GM12865 (cell line): ENCODE measurements around the gene TRMT1.

ENCODE experiments used
- DNase-seq: peaks from one replicate; pipeline ENCODE4 v3.0.0; 2010; ENCODE audit warnings: low read depth
- H3K4me3 ChIP-seq: 2 replicates; pipeline ENCODE4 v1.5.1; 2011; ENCODE audit warnings: mild to moderate bottlenecking, low read depth, low read length, control low read depth
- TF ChIP-seq, protein P1 (sequence below): IDR thresholded peaks from 2 replicates; pipeline ENCODE4 v1.5.1; 2011; ENCODE audit warnings: low read length, control low read depth, low read depth, inconsistent platforms; ENCODE audit not compliant: insufficient read depth; ENCODE audit errors: missing control alignments

The TRMT1 gene

DNA sequence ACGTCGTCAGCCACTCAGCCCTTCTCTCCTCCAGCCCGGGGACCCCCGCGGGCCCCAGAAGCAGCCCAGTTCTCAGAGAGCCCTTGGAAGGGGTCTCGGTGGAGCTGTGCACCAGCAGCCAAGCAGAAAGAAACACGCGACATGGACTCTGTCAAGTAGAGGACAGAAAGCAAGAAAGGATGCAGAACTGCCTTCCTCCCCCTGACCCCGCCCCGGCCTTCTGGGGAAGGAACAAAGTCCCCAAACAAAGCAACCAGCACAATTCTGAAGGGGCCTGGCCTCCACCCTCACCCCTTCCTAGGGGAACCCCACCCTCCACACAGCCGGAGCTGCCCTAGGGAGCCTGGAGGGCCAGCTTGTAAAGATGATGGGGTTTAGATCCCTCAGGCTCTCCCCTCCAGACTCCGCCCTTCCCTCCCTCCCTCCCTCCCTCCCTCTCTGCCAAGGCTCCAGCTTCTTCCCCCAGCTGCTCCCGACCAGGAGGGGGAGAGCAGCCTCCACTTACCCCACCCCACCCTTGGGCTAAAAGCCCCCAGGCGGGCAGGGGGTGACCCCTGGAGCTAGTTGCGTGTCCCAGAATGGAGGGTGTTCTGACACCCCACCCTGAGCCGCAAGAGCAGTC is 21.7 kb downstream of the TRMT1 start:
- DNase-seq: no peak
- H3K4me3 ChIP-seq: no peak overlapping the region
- TF ChIP-seq, protein P1, sequence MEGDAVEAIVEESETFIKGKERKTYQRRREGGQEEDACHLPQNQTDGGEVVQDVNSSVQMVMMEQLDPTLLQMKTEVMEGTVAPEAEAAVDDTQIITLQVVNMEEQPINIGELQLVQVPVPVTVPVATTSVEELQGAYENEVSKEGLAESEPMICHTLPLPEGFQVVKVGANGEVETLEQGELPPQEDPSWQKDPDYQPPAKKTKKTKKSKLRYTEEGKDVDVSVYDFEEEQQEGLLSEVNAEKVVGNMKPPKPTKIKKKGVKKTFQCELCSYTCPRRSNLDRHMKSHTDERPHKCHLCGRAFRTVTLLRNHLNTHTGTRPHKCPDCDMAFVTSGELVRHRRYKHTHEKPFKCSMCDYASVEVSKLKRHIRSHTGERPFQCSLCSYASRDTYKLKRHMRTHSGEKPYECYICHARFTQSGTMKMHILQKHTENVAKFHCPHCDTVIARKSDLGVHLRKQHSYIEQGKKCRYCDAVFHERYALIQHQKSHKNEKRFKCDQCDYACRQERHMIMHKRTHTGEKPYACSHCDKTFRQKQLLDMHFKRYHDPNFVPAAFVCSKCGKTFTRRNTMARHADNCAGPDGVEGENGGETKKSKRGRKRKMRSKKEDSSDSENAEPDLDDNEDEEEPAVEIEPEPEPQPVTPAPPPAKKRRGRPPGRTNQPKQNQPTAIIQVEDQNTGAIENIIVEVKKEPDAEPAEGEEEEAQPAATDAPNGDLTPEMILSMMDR: no peak

DNA sequence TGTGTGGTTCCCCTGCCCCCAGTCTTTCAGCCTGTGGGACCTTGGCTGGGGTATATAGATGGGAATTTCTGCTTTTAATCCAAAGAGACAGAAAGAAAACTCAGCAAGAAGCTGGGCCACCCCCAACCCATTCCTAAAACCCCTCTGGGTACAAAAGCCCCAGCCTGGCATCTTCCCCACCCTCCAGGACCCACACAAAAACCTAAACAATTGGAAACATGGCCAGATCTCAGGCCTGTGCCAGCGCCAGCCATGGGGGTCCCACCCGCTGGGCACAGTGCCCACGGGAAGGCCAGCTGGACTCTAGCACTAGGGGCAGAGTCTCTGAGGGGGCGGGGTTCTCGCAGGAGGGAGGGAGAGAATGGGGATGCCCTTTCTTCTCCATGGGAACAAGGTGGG is 22.4 kb downstream of the TRMT1 start:
- no peak overlapping the region for H3K4me3 ChIP-seq
- TF ChIP-seq, protein P1: no peak

DNA sequence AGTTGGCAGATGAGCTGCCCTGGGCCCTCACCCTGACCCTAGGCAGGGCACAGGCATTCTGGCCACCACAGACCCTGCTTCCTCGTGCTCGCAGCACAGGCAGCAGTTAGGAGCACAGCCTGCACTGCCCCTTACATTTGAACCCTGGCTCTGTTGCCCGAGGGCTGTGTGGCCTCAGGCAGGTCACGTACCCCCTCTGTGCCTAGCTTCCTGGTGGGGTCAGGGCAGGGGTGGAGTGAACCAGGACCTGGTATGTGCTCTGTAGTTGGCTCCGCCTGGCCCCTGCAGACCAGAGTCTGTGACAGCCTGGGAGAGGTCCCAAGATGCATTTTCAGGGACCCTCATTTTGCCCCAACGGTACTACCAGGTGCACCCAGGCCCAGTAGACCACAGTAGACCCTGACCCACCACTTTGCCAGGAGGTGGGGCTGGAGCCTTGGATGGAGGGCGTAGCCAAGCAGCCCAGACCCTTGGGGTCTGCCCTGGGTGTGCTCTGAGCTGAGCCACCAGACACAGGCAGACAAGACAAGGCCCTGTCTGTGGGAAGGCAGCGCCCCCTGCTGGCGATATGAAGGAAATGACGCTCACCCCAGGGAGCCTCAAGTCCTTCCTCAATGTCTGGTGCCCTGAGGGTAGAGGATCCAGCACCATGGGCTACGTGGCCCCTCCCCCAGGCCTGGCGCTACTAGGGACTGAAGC is 23.0 kb downstream of the TRMT1 start:
- H3K4me3 ChIP-seq: no peak overlapping the region
- TF ChIP-seq, protein P1: peak; percentile 95

More for the DNA sequence above, 22.4 kb downstream of the TRMT1 start:
- no peak for DNase-seq

DNA sequence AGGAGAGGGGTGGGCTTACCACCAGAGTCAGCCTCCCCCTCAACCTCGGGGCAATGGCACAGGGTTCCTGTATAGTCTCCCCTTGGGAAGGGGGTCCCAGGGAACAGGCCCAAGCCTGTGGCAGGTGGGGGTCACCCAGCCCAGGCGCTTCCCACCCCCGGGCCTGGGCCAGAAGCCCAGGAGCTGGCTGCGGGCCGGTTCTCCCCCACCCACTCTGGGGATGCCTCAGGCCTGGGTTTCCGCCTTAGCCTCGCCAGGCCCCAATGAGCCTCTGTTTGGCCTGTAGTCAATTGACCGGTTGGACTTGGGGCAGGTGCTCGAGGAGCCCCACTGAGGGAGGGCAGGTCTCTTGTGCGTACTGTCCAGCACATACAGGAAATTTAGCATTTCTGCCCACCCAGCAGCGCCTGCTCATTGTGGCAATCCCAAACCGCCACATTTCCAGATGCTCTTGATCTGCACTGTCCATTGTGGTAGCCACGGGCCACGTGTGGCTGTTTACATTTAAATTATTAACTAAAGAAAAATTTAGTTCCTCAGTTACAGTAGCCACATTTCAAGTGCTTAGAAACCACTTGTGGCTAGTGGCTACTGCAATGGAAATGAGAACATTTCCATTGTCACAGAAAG is 23.8 kb downstream of the TRMT1 start:
- TF ChIP-seq, protein P1: no peak
- DNase-seq: no peak
- no peak overlapping the region for H3K4me3 ChIP-seq

More for the DNA sequence above, 23.0 kb downstream of the TRMT1 start:
- DNase-seq: peak; percentile 87

DNA sequence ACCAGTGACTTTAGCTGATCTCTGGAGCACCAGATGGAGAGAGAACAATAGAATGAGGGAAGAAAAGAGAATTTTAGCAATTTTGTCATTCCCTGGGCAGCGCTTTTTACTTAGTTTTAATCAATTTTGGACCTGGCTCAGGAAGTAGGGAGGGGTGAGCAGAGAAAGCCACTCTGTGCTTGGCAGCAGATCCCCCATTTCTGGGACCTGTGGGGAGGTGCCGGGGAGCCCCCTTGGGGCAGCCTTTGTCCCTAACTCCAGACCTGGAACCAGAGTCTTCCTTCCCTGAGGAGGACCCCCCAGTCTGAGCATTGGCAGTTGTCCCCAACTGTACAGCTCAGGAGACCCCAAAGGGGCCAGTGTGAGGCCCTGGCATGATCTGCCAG is 24.4 kb downstream of the TRMT1 start:
- DNase-seq: no peak
- TF ChIP-seq, protein P1: no peak
- H3K4me3 ChIP-seq: no peak overlapping the region

DNA sequence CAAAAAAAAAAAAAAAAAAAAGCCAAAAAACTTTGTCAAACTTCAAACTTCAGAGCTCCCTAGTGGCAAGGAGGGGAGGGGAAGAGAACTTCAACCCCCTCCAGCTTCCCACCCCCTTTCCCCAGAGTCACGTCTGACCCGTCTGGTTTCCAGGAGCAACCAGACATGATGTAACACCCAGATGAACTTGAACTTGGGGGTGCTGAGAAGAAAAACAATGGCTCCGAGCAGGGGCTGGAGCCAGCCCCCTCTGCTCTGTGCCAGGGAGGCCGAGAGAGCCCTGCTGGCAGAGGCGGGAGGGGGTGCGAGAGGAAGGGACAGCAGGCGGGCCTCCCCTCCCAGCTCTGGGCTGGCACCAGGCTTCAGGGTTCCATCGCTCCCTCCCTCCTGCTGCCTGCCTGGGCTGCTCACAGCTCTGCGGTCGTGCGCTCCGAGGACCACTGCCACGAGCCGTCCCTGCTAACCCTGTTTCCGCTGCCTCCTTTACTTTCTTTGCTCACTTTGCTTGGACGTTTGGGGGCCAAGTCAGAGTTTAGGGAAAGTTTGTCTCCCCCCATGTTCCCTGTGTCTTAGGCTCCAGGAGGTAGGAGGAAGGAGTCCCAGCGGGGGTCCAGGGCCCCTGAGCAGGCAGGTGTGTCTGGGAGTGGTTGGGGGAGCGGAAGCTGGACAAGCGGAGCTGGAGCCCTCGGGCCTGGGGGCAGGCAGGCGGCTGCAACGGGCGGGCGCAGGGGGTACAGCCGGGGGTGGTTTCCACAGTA is 25.0 kb downstream of the TRMT1 start:
- TF ChIP-seq, protein P1: no peak
- no peak overlapping the region for H3K4me3 ChIP-seq
- no peak for DNase-seq
